Measurements from ENCODE around the gene ZRANB1.

Gene ZRANB1

DNA sequence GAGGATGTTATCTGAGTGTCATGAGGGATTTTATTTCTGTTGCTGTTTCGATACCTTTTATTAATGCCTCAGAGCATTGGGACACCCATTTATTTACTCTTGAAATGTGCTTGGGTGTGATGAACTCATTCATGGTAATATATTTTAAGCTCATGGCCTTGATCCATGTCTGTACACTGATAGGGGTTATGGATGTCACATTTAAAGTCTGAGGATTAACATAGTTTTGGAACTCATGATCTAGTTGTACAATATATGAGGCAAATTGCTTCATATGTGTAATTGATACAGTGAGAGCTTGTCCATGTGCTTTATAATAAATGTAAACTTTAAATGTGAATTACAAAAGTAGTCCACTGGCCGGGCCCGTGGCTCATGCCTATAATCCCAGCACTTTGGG is 23.0 kb upstream of the ZRANB1 start:
- no peak for ATAC-seq (ENCODE audit: low read depth)
- Histone ChIP-seq H3K27me3 (ENCODE audit: insufficient read depth, poor library complexity, severe bottlenecking) (no peaks in the 10 kb centered on the region), H3K4me1 (ENCODE audit: insufficient read depth, poor library complexity, severe bottlenecking) (peaks cover 28% of the 10 kb centered on the region), H3K36me3 (ENCODE audit: low read depth) (peaks cover 11% of the 10 kb centered on the region; the same call in 1 of the 2 replicates), H3K4me3 (ENCODE audit: severe bottlenecking) (peak overlapping the region; percentile 100), H3K27ac (ENCODE audit: poor library complexity, severe bottlenecking) (peak overlapping the region; percentile 83), H3K9me3 (ENCODE audit: severe bottlenecking) (no peaks in the 10 kb centered on the region)
- TF ChIP-seq, protein P1, sequence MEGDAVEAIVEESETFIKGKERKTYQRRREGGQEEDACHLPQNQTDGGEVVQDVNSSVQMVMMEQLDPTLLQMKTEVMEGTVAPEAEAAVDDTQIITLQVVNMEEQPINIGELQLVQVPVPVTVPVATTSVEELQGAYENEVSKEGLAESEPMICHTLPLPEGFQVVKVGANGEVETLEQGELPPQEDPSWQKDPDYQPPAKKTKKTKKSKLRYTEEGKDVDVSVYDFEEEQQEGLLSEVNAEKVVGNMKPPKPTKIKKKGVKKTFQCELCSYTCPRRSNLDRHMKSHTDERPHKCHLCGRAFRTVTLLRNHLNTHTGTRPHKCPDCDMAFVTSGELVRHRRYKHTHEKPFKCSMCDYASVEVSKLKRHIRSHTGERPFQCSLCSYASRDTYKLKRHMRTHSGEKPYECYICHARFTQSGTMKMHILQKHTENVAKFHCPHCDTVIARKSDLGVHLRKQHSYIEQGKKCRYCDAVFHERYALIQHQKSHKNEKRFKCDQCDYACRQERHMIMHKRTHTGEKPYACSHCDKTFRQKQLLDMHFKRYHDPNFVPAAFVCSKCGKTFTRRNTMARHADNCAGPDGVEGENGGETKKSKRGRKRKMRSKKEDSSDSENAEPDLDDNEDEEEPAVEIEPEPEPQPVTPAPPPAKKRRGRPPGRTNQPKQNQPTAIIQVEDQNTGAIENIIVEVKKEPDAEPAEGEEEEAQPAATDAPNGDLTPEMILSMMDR (IDR thresholded peaks at IDR 0.05; ENCODE audit: poor library complexity, severe bottlenecking): no peak
- no peak for DNase-seq (ENCODE audit: low spot score)

- Histone ChIP-seq H3K4me1 (ENCODE audit: insufficient read depth, poor library complexity, severe bottlenecking) (peaks cover 22% of the 10 kb centered on the region), H3K27ac (ENCODE audit: poor library complexity, severe bottlenecking) (peak overlapping the region; percentile 25), H3K36me3 (ENCODE audit: low read depth) (peaks cover 11% of the 10 kb centered on the region; the same call in 1 of the 2 replicates), H3K4me3 (ENCODE audit: severe bottlenecking) (no peak overlapping the region), H3K9me3 (ENCODE audit: severe bottlenecking) (no peaks in the 10 kb centered on the region), H3K27me3 (ENCODE audit: insufficient read depth, poor library complexity, severe bottlenecking) (no peaks in the 10 kb centered on the region)
- ATAC-seq (ENCODE audit: low read depth) (peak; percentile 39), DNase-seq (ENCODE audit: low spot score) (no peak)
- TF ChIP-seq, protein P1 (IDR thresholded peaks at IDR 0.05; ENCODE audit: poor library complexity, severe bottlenecking): no peak
Observed at GRCh38 chr10:124921261-124921660, 20.7 kb upstream of the ZRANB1 start.

DNA sequence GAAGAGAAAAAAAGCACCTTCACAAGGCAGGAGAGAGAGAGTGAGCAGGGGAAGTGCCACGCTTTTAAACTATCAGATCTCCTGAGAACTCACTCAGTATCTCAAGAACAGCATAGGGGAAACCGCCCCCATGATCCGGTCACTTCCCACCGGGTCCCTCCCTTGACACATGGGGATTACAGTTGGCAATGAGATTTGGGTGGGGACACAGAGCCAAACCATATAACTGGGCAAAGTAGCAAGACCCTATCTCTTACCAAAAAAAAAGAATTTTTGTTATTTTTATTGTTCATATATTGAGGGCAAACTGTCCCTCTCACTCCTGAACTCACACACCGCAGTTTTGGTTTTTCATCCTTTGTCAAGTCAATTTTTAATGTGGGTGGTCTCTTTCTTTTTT is 18.2 kb upstream of the ZRANB1 start:
- H3K9me3 ChIP-seq (ENCODE audit: severe bottlenecking): no peaks in the 10 kb centered on the region
- H3K27ac ChIP-seq (ENCODE audit: poor library complexity, severe bottlenecking): peak overlapping the region; percentile 17
- H3K4me1 ChIP-seq (ENCODE audit: insufficient read depth, poor library complexity, severe bottlenecking): peaks cover 18% of the 10 kb centered on the region
- DNase-seq (ENCODE audit: low spot score) (no peak), ATAC-seq (ENCODE audit: low read depth) (no peak)
- TF ChIP-seq, protein P1 (IDR thresholded peaks at IDR 0.05; ENCODE audit: poor library complexity, severe bottlenecking): no peak
- H3K27me3 ChIP-seq (ENCODE audit: insufficient read depth, poor library complexity, severe bottlenecking): no peaks in the 10 kb centered on the region
- H3K4me3 ChIP-seq (ENCODE audit: severe bottlenecking): no peak overlapping the region
- H3K36me3 ChIP-seq (ENCODE audit: low read depth): peaks cover 24% of the 10 kb centered on the region; the same call in 1 of the 2 replicates

DNA sequence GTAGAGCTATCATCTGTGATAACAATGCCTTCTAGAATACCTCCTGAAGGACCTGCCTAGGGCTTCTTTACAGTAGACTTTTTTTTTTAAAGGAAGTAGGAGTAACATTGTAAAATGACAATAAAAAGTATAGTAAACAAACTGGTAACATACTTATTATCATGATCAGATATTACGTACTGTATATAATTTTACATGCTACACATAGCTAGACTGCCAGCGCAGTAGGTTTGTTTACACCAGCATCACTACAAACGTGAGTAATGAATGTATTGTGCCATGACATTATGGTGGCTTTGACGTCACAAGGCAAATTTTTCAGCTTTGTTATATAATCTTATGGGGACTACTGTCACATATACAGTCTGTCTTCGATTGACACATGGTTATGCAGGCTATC is 15.4 kb upstream of the ZRANB1 start:
- Histone ChIP-seq H3K9me3 (ENCODE audit: severe bottlenecking) (no peaks in the 10 kb centered on the region), H3K27me3 (ENCODE audit: insufficient read depth, poor library complexity, severe bottlenecking) (no peaks in the 10 kb centered on the region), H3K36me3 (ENCODE audit: low read depth) (peaks cover 27% of the 10 kb centered on the region; the same call in 1 of the 2 replicates), H3K27ac (ENCODE audit: poor library complexity, severe bottlenecking) (no peak overlapping the region), H3K4me1 (ENCODE audit: insufficient read depth, poor library complexity, severe bottlenecking) (peaks cover 2% of the 10 kb centered on the region), H3K4me3 (ENCODE audit: severe bottlenecking) (no peak overlapping the region)
- ATAC-seq (ENCODE audit: low read depth) (no peak), DNase-seq (ENCODE audit: low spot score) (no peak)
- TF ChIP-seq, protein P1 (IDR thresholded peaks at IDR 0.05; ENCODE audit: poor library complexity, severe bottlenecking): no peak

DNA sequence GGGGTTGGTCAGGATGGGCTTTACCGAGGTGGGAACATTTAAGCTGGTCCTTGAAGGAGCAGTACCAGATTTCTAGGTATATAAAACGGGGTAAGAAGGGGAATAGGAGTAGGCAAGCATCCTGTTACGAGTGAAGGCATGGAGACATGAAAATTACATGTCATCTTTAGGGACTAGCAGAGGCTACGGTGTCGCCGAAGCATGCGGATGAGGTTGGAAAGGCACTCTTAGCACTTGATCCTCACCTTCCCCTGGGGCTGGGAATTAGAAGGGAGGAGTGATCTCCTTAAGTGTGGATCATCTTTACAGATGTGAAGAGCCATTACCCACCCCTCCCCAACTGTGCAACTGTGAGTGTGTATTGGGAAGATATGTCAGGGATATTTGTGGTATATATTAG is 13.8 kb upstream of the ZRANB1 start:
- TF ChIP-seq, protein P1 (IDR thresholded peaks at IDR 0.05; ENCODE audit: poor library complexity, severe bottlenecking): no peak
- DNase-seq (ENCODE audit: low spot score) (no peak), ATAC-seq (ENCODE audit: low read depth) (no peak)

More for the DNA sequence above, 13.8 kb upstream of the ZRANB1 start:
- Histone ChIP-seq H3K27me3 (ENCODE audit: insufficient read depth, poor library complexity, severe bottlenecking) (no peaks in the 10 kb centered on the region), H3K27ac (ENCODE audit: poor library complexity, severe bottlenecking) (no peak overlapping the region), H3K4me1 (ENCODE audit: insufficient read depth, poor library complexity, severe bottlenecking) (no peaks in the 10 kb centered on the region), H3K36me3 (ENCODE audit: low read depth) (peaks cover 20% of the 10 kb centered on the region; the same call in 1 of the 2 replicates), H3K4me3 (ENCODE audit: severe bottlenecking) (no peak overlapping the region), H3K9me3 (ENCODE audit: severe bottlenecking) (no peaks in the 10 kb centered on the region)
